ENCODE data around the gene CIAO2A.

The CIAO2A gene

GRCh38 chr15:64034519-64034918, 59.1 kb downstream of the CIAO2A start:
- no peak for TF ChIP-seq FOXK2 (IDR thresholded peaks at IDR 0.05)
- TF ChIP-seq SUZ12 (IDR thresholded peaks at IDR 0.05): no peak
- no peak for TF ChIP-seq ARNT (IDR thresholded peaks at IDR 0.05)
- no peak for DNase-seq (ENCODE audit: extremely low spot score)
- ChIA-PET CTCF (no interaction called here), POLR2A (no interaction called here)

GRCh38 chr15:64032329-64032728, 61.3 kb downstream of the CIAO2A start:
- CTCF ChIA-PET: no interaction called here
- TF ChIP-seq FOXA1 (IDR thresholded peaks at IDR 0.05) (no peak), ZNF384 (IDR thresholded peaks at IDR 0.05) (no peak), CTBP1 (IDR thresholded peaks at IDR 0.05; ENCODE audit: borderline replicate concordance) (no peak), ARNT (IDR thresholded peaks at IDR 0.05) (no peak), LEF1 (IDR thresholded peaks at IDR 0.05; ENCODE audit: borderline replicate concordance) (no peak), SUZ12 (IDR thresholded peaks at IDR 0.05) (no peak), L3MBTL2 (conservative IDR thresholded peaks at IDR 0.05) (no peak), FOXM1 (IDR thresholded peaks at IDR 0.05; ENCODE audit: borderline replicate concordance) (no peak), SP1 (IDR thresholded peaks at IDR 0.05) (no peak), BHLHE40 (IDR thresholded peaks at IDR 0.05; ENCODE audit: borderline replicate concordance) (no peak)

GRCh38 chr15:64030123-64030522, 63.5 kb downstream of the CIAO2A start:
- ChIA-PET POLR2A (no interaction called here), CTCF (no interaction called here)
- TF ChIP-seq FOXM1 (IDR thresholded peaks at IDR 0.05; ENCODE audit: borderline replicate concordance) (no peak), SP1 (IDR thresholded peaks at IDR 0.05) (no peak), ELF4 (IDR thresholded peaks at IDR 0.05) (no peak), TARDBP (IDR thresholded peaks at IDR 0.05) (no peak), SUZ12 (IDR thresholded peaks at IDR 0.05) (no peak), BHLHE40 (IDR thresholded peaks at IDR 0.05; ENCODE audit: borderline replicate concordance) (no peak), FOXK2 (IDR thresholded peaks at IDR 0.05) (no peak), ZNF384 (IDR thresholded peaks at IDR 0.05) (no peak), HDGF (IDR thresholded peaks at IDR 0.05; ENCODE audit: borderline replicate concordance) (no peak), ARNT (IDR thresholded peaks at IDR 0.05) (no peak), CTBP1 (IDR thresholded peaks at IDR 0.05; ENCODE audit: borderline replicate concordance) (no peak)
- DNase-seq (ENCODE audit: extremely low spot score): no peak

More at GRCh38 chr15:64032329-64032728, 61.3 kb downstream of the CIAO2A start:
- no peak for DNase-seq (ENCODE audit: extremely low spot score)
- POLR2A ChIA-PET: no interaction called here

- no peak for TF ChIP-seq SP1 (IDR thresholded peaks at IDR 0.05)
- TF ChIP-seq L3MBTL2 (conservative IDR thresholded peaks at IDR 0.05): no peak
- no peak for TF ChIP-seq NFRKB (IDR thresholded peaks at IDR 0.05)
- no peak for TF ChIP-seq PKNOX1 (IDR thresholded peaks at IDR 0.05)
- no peak for TF ChIP-seq TARDBP (IDR thresholded peaks at IDR 0.05)
- TF ChIP-seq ELF4 (IDR thresholded peaks at IDR 0.05): no peak
- TF ChIP-seq FOXM1 (IDR thresholded peaks at IDR 0.05; ENCODE audit: borderline replicate concordance): no peak
- no peak for TF ChIP-seq SUZ12 (IDR thresholded peaks at IDR 0.05)
- TF ChIP-seq HDGF (IDR thresholded peaks at IDR 0.05; ENCODE audit: borderline replicate concordance): no peak
- TF ChIP-seq CTBP1 (IDR thresholded peaks at IDR 0.05; ENCODE audit: borderline replicate concordance): no peak
- TF ChIP-seq LEF1 (IDR thresholded peaks at IDR 0.05; ENCODE audit: borderline replicate concordance): no peak
- CTCF ChIA-PET: no interaction called here
- POLR2A ChIA-PET: no interaction called here
These were observed 64.0 kb downstream of the CIAO2A start for GRCh38 chr15:64029633-64030032.

GRCh38 chr15:64029110-64029509, 64.5 kb downstream of the CIAO2A start:
- TF ChIP-seq BHLHE40 (IDR thresholded peaks at IDR 0.05; ENCODE audit: borderline replicate concordance): no peak
- TF ChIP-seq ELF4 (IDR thresholded peaks at IDR 0.05): no peak
- TF ChIP-seq L3MBTL2 (conservative IDR thresholded peaks at IDR 0.05): no peak
- no peak for TF ChIP-seq TARDBP (IDR thresholded peaks at IDR 0.05)
- TF ChIP-seq NFRKB (IDR thresholded peaks at IDR 0.05): no peak
- no peak for TF ChIP-seq FOXA1 (IDR thresholded peaks at IDR 0.05)
- no peak for TF ChIP-seq ZNF384 (IDR thresholded peaks at IDR 0.05)
- TF ChIP-seq HDGF (IDR thresholded peaks at IDR 0.05; ENCODE audit: borderline replicate concordance): no peak
- no peak for TF ChIP-seq FOXK2 (IDR thresholded peaks at IDR 0.05)
- no peak for TF ChIP-seq PKNOX1 (IDR thresholded peaks at IDR 0.05)
- TF ChIP-seq SUZ12 (IDR thresholded peaks at IDR 0.05): no peak
- TF ChIP-seq LEF1 (IDR thresholded peaks at IDR 0.05; ENCODE audit: borderline replicate concordance): no peak
- TF ChIP-seq ARNT (IDR thresholded peaks at IDR 0.05): no peak
- ChIA-PET POLR2A (no interaction called here), CTCF (no interaction called here)
- DNase-seq (ENCODE audit: extremely low spot score): no peak

More at GRCh38 chr15:64029633-64030032, 64.0 kb downstream of the CIAO2A start:
- DNase-seq (ENCODE audit: extremely low spot score): no peak

- TF ChIP-seq ZNF384 (IDR thresholded peaks at IDR 0.05): no peak
- TF ChIP-seq PKNOX1 (IDR thresholded peaks at IDR 0.05): no peak
- TF ChIP-seq FOXA1 (IDR thresholded peaks at IDR 0.05): no peak
- no peak for TF ChIP-seq BHLHE40 (IDR thresholded peaks at IDR 0.05; ENCODE audit: borderline replicate concordance)
- TF ChIP-seq L3MBTL2 (conservative IDR thresholded peaks at IDR 0.05): no peak
- ChIA-PET CTCF (no interaction called here), POLR2A (no interaction called here)
- no peak for DNase-seq (ENCODE audit: extremely low spot score)
These were observed 67.0 kb downstream of the CIAO2A start for GRCh38 chr15:64026591-64026990.
